HL-60 (cell line): Measurements from ENCODE around the gene AFF3.

Experiments
- DNase-seq, 2 experiments: peaks; one replicate each; pipeline ENCODE4 v3.0.0-alpha.2; 2010 to 2020; ENCODE audit warnings: low read depth in 1 of 2, low spot score in 1 of 2
- H3K27ac ChIP-seq: fragments of 250-450 bp; sonication (Bioruptor Pico); replicated peaks from 2 replicates; pipeline ENCODE4 v1.5.1; 2020; ENCODE audit warnings: mild to moderate bottlenecking, moderate library complexity
- H3K27me3 ChIP-seq: fragments of 250-450 bp; sonication (Bioruptor Pico); 2 replicates; pipeline ENCODE4 v1.5.1; 2021; ENCODE audit warnings: mild to moderate bottlenecking, moderate library complexity; ENCODE audit not compliant: insufficient read depth, poor library complexity, severe bottlenecking
- H3K4me3 ChIP-seq: replicated peaks from 2 replicates; pipeline ENCODE4 v1.5.1; 2011; ENCODE audit warnings: mild to moderate bottlenecking, control low read depth, low read length; ENCODE audit not compliant: insufficient read depth
- GABPA ChIP-seq: IDR thresholded peaks from 2 replicates; pipeline ENCODE4 v1.6.1; 2012; ENCODE audit warnings: low read depth
- POLR2AphosphoS5 ChIP-seq: IDR thresholded peaks from 2 replicates; pipeline ENCODE4 v1.6.1; 2012; ENCODE audit warnings: low read depth
- SPI1 ChIP-seq: IDR thresholded peaks from 2 replicates; pipeline ENCODE4 v1.6.1; 2012; ENCODE audit warnings: low read depth, mild to moderate bottlenecking, borderline replicate concordance
- TF ChIP-seq, protein P1 (sequence below): IDR thresholded peaks from 2 replicates; pipeline ENCODE4 v1.6.1; 2012; ENCODE audit warnings: low read depth; ENCODE audit not compliant: insufficient replicate concordance
- TF ChIP-seq, protein P2 (sequence below): IDR thresholded peaks from one replicate; pipeline ENCODE4 v1.5.1; 2011; ENCODE audit warnings: low read length, control low read depth, inconsistent platforms; ENCODE audit not compliant: insufficient read depth

AFF3 gene

DNA sequence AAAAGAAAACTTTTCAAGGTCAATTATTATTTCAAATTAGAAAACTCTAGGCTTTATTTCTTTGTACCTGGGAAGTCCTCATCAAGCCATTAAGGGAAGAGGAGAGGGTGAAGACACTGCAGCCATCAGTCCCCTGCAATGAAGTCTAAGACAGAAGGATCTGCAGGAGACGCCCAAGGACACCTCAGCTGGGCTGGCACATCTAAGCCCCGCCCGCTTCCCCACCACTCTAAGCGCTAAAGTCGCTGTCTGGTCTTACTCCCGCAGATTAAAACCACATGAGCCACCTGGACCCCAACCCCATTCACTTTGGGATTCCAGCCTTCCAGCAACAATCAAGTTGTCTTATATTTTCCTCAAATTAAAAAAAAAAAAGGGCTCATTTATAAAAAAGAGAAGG, 104.4 kb downstream of the AFF3 start:
- H3K27me3 ChIP-seq, result no peaks in the 10 kb centered on the region
- H3K27ac ChIP-seq, result no peak overlapping the region
- no peak for DNase-seq
- TF ChIP-seq GABPA, result no peak
- no peak for TF ChIP-seq SPI1
- TF ChIP-seq, protein P1, sequence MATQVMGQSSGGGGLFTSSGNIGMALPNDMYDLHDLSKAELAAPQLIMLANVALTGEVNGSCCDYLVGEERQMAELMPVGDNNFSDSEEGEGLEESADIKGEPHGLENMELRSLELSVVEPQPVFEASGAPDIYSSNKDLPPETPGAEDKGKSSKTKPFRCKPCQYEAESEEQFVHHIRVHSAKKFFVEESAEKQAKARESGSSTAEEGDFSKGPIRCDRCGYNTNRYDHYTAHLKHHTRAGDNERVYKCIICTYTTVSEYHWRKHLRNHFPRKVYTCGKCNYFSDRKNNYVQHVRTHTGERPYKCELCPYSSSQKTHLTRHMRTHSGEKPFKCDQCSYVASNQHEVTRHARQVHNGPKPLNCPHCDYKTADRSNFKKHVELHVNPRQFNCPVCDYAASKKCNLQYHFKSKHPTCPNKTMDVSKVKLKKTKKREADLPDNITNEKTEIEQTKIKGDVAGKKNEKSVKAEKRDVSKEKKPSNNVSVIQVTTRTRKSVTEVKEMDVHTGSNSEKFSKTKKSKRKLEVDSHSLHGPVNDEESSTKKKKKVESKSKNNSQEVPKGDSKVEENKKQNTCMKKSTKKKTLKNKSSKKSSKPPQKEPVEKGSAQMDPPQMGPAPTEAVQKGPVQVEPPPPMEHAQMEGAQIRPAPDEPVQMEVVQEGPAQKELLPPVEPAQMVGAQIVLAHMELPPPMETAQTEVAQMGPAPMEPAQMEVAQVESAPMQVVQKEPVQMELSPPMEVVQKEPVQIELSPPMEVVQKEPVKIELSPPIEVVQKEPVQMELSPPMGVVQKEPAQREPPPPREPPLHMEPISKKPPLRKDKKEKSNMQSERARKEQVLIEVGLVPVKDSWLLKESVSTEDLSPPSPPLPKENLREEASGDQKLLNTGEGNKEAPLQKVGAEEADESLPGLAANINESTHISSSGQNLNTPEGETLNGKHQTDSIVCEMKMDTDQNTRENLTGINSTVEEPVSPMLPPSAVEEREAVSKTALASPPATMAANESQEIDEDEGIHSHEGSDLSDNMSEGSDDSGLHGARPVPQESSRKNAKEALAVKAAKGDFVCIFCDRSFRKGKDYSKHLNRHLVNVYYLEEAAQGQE, result no peak
- TF ChIP-seq, protein P2, sequence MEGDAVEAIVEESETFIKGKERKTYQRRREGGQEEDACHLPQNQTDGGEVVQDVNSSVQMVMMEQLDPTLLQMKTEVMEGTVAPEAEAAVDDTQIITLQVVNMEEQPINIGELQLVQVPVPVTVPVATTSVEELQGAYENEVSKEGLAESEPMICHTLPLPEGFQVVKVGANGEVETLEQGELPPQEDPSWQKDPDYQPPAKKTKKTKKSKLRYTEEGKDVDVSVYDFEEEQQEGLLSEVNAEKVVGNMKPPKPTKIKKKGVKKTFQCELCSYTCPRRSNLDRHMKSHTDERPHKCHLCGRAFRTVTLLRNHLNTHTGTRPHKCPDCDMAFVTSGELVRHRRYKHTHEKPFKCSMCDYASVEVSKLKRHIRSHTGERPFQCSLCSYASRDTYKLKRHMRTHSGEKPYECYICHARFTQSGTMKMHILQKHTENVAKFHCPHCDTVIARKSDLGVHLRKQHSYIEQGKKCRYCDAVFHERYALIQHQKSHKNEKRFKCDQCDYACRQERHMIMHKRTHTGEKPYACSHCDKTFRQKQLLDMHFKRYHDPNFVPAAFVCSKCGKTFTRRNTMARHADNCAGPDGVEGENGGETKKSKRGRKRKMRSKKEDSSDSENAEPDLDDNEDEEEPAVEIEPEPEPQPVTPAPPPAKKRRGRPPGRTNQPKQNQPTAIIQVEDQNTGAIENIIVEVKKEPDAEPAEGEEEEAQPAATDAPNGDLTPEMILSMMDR, result no peak
- no peak for TF ChIP-seq POLR2AphosphoS5
- H3K4me3 ChIP-seq, result no peak overlapping the region

DNA sequence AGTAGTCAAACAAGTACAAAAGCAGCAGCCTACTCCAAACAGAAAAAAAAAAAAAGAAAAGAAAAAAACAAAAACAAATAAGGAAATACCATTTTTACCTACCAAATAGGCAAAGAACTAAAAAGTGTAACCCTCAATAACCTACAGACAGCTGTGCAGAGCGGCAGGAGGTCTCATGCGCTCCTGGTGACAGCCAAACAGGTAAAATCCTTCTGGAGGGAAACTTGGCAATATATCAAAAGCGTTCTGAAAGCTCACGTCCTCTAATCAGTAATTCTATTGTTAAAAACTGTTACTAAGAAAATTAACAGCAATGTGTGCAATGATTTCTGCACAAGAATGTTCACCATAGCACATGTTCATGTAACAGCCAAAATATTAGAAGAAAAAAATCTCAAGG, 105.6 kb downstream of the AFF3 start:
- TF ChIP-seq POLR2AphosphoS5 (no peak), GABPA (no peak), SPI1 (no peak)
- TF ChIP-seq, protein P2, result no peak
- TF ChIP-seq, protein P1, result no peak
- Histone ChIP-seq H3K27ac (no peak overlapping the region), H3K27me3 (no peaks in the 10 kb centered on the region), H3K4me3 (no peak overlapping the region)
- DNase-seq, result no peak

DNA sequence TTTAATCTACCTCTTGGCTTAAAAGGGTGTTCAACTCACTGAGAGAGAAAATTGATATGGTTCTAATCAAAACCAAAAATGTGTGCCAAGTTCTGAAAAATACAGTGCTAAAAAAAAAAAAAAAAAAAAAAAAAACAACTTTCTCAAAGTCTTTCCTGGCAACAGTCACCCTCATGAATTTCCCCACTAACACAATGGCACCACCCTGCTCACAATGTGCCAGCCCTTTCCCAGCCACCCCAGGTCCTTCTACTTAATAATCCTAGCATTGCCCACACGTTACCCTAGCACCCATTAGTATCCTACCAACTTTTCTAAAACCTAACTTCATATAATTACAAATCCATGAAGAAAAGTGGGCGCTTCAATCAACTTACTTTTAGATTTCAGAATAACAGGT, 106.4 kb downstream of the AFF3 start:
- no peak overlapping the region for H3K27ac ChIP-seq
- no peaks in the 10 kb centered on the region for H3K27me3 ChIP-seq
- H3K4me3 ChIP-seq, result no peak overlapping the region
- DNase-seq, result no peak
- TF ChIP-seq SPI1 (no peak), POLR2AphosphoS5 (no peak), GABPA (no peak)
- TF ChIP-seq, protein P2, result no peak
- TF ChIP-seq, protein P1, result no peak
